GM18517 (cell line): ENCODE data around the gene ZNF76.
A peak's percentile ranks its signal among the peaks of the same experiment; 100 is the strongest.
"Not testable (repeated sequence)": the region's sequence is repeated elsewhere in the genome, so short reads cannot be mapped to it uniquely, and the experiment has no call there.

Experiments used
- ATAC-seq: cut with Tn5 transposase; IDR thresholded peaks from one replicate; pipeline ENCODE4 v1.9.1; 2021; ENCODE audit warnings: mild to moderate bottlenecking, moderate library complexity; ENCODE audit not compliant: unreplicated experiment

The ZNF76 gene

GRCh38 chr6:35297601-35298481 lies 38.3 kb downstream of the ZNF76 start, which contains the start of gene DEF6:
Gene DEF6, plus strand, starts transcription at chr6:35297818. Its CDS starts 39 bp downstream, at chr6:35297857.
- ATAC-seq = peak; percentile 74

- no peak for ATAC-seq
These were observed 39.1 kb downstream of the ZNF76 start for GRCh38 chr6:35298625-35299140.

GRCh38 chr6:35299674-35300073 lies 40.1 kb downstream of the ZNF76 start:
- ATAC-seq = no peak

GRCh38 chr6:35300848-35301247 lies 41.3 kb downstream of the ZNF76 start:
- ATAC-seq = no peak

- peak; percentile 73 for ATAC-seq
These were observed 43.2 kb downstream of the ZNF76 start for GRCh38 chr6:35302604-35303241.

GRCh38 chr6:35304299-35304698 lies 44.8 kb downstream of the ZNF76 start:
- no peak for ATAC-seq

- ATAC-seq = no peak
These were observed 45.6 kb downstream of the ZNF76 start for GRCh38 chr6:35305117-35305516.

- not testable (repeated sequence) for ATAC-seq
These were observed 47.6 kb downstream of the ZNF76 start for GRCh38 chr6:35307138-35307537.

- not testable (repeated sequence) for ATAC-seq
These were observed 49.0 kb downstream of the ZNF76 start for GRCh38 chr6:35308543-35308942.

- no peak for ATAC-seq
These were observed 50.2 kb downstream of the ZNF76 start for GRCh38 chr6:35309611-35310264.

- ATAC-seq = no peak
These were observed 50.8 kb downstream of the ZNF76 start for GRCh38 chr6:35310265-35310831.

- ATAC-seq = no peak
These were observed 52.0 kb downstream of the ZNF76 start for GRCh38 chr6:35311390-35312075.

GRCh38 chr6:35312076-35312800 lies 52.7 kb downstream of the ZNF76 start:
- no peak for ATAC-seq

- ATAC-seq = no peak
These were observed 53.3 kb downstream of the ZNF76 start for GRCh38 chr6:35312807-35313206.

- ATAC-seq = no peak
These were observed 58.1 kb downstream of the ZNF76 start for GRCh38 chr6:35317483-35318195.

- ATAC-seq = no peak
These were observed 58.9 kb downstream of the ZNF76 start for GRCh38 chr6:35318196-35319171.

- ATAC-seq = no peak
These were observed 60.0 kb downstream of the ZNF76 start for GRCh38 chr6:35319346-35320030.
